Activated CD8-positive, alpha-beta memory T cell treated with anti-CD3 and anti-CD28 coated beads for 1 hour (primary cell): ENCODE measurements around the gene SFTPD.
"Not testable (repeated sequence)": the region's sequence is repeated elsewhere in the genome, so short reads cannot be mapped to it uniquely, and the experiment has no call there.

ENCODE experiments used
- DNase-seq, 2 donors: peaks; one replicate each; pipeline ENCODE4 v3.0.0-alpha.2; 2020; ENCODE audit warnings: low read depth in 1 of 2; ENCODE audit errors: extremely low read depth in 1 of 2

SFTPD gene

GRCh38 chr10:79927111-79927828 is 21.6 kb downstream of the SFTPD start:
- no peak for DNase-seq

- no peak for DNase-seq
Observed at GRCh38 chr10:79926037-79926436, 22.9 kb downstream of the SFTPD start.

- no peak for DNase-seq
Observed at GRCh38 chr10:79925614-79926013, 23.3 kb downstream of the SFTPD start.

GRCh38 chr10:79923669-79924068 is 25.2 kb downstream of the SFTPD start:
- no peak for DNase-seq

GRCh38 chr10:79923145-79923544 is 25.8 kb downstream of the SFTPD start:
- DNase-seq, result no peak

GRCh38 chr10:79922011-79922412 is 26.9 kb downstream of the SFTPD start:
- not testable (repeated sequence) for DNase-seq

- DNase-seq, result not testable (repeated sequence)
Observed at GRCh38 chr10:79915838-79916237, 33.1 kb downstream of the SFTPD start.

GRCh38 chr10:79914512-79914911 is 34.4 kb downstream of the SFTPD start:
- DNase-seq, result not testable (repeated sequence)

- no peak for DNase-seq
Observed at GRCh38 chr10:79910836-79911235, 38.1 kb downstream of the SFTPD start.

- DNase-seq, result no peak
Observed at GRCh38 chr10:79910344-79910743, 38.6 kb downstream of the SFTPD start.

- DNase-seq, result no peak
Observed at GRCh38 chr10:79905322-79906314, 43.3 kb downstream of the SFTPD start.

- DNase-seq, result peak in 1 of 2 donors; percentile 15
Observed at GRCh38 chr10:79904671-79905321, 44.1 kb downstream of the SFTPD start.

GRCh38 chr10:79901571-79901970 is 47.3 kb downstream of the SFTPD start:
- not testable (repeated sequence) for DNase-seq

- no peak for DNase-seq
Observed at GRCh38 chr10:79898597-79899325, 50.1 kb downstream of the SFTPD start.

GRCh38 chr10:79892896-79893295 is 56.0 kb downstream of the SFTPD start:
- not testable (repeated sequence) for DNase-seq

GRCh38 chr10:79890469-79890868 is 58.4 kb downstream of the SFTPD start:
- DNase-seq, result no peak

GRCh38 chr10:79888984-79889383 is 59.9 kb downstream of the SFTPD start:
- DNase-seq, result not testable (repeated sequence)
